Activated effector memory CD4-positive, alpha-beta T cell treated with Interleukin-2 at 50 U/mL for 16 hours (primary cell): Measurements from ENCODE around the gene IRF6.
"Not testable (repeated sequence)": the region's sequence is repeated elsewhere in the genome, so short reads cannot be mapped to it uniquely, and the experiment has no call there.

Experiments
- DNase-seq: peaks from one replicate; pipeline ENCODE4 v3.0.0-alpha.2; 2020

The IRF6 gene

GRCh38 chr1:209822706-209823105 is 16.8 kb upstream of the IRF6 start:
- no peak for DNase-seq

GRCh38 chr1:209820986-209821385 is 15.0 kb upstream of the IRF6 start:
- no peak for DNase-seq

- no peak for DNase-seq
These were observed 13.1 kb upstream of the IRF6 start for GRCh38 chr1:209819058-209819457.

GRCh38 chr1:209817691-209818090 is 11.7 kb upstream of the IRF6 start:
- no peak for DNase-seq

GRCh38 chr1:209816923-209817322 is 11.0 kb upstream of the IRF6 start:
- DNase-seq, result no peak

GRCh38 chr1:209815931-209816341 is 10.0 kb upstream of the IRF6 start:
- DNase-seq, result no peak

- no peak for DNase-seq
These were observed 9.5 kb upstream of the IRF6 start for GRCh38 chr1:209815490-209815889.

GRCh38 chr1:209813902-209814301 is 8.0 kb upstream of the IRF6 start:
- no peak for DNase-seq

- DNase-seq, result no peak
These were observed 4.8 kb upstream of the IRF6 start for GRCh38 chr1:209810783-209811182.

GRCh38 chr1:209809611-209810010 is 3.7 kb upstream of the IRF6 start:
- no peak for DNase-seq

- DNase-seq, result no peak
These were observed 2.2 kb upstream of the IRF6 start for GRCh38 chr1:209808059-209808581.

- no peak for DNase-seq
These were observed 1.6 kb upstream of the IRF6 start for GRCh38 chr1:209807509-209807908.

- no peak for DNase-seq
These were observed 581 bp downstream of the IRF6 start for GRCh38 chr1:209805341-209805781.

GRCh38 chr1:209803568-209803967 is 2.4 kb downstream of the IRF6 start:
- no peak for DNase-seq

- DNase-seq, result no peak
These were observed 3.2 kb downstream of the IRF6 start for GRCh38 chr1:209802780-209803152.

- no peak for DNase-seq
These were observed 3.7 kb downstream of the IRF6 start for GRCh38 chr1:209802117-209802779.

GRCh38 chr1:209800984-209801834 is 4.7 kb downstream of the IRF6 start:
- DNase-seq, result no peak

- DNase-seq, result no peak
These were observed 7.8 kb downstream of the IRF6 start for GRCh38 chr1:209797978-209798639.

GRCh38 chr1:209793711-209794110 is 12.2 kb downstream of the IRF6 start:
- not testable (repeated sequence) for DNase-seq

- no peak for DNase-seq
These were observed 14.0 kb downstream of the IRF6 start for GRCh38 chr1:209791920-209792319.

GRCh38 chr1:209790286-209791193 is 15.4 kb downstream of the IRF6 start:
- no peak for DNase-seq

- DNase-seq, result no peak
These were observed 16.7 kb downstream of the IRF6 start for GRCh38 chr1:209789245-209789644.
